ENCODE results near the gene UBAC1. TPM values are rescaled to one million over a fixed set of nuclear protein-coding genes. Genes with fewer than 3 reads are reported as not detected.

Gene UBAC1
- polyA plus RNA-seq, 1 of the 3 experiments (the other 2 are of a cell fraction): 67.7 TPM

- Histone ChIP-seq H3K4me2 (no peak overlapping the region), H2AFZ (ENCODE audit: low read depth) (no peak overlapping the region), H3K27ac (ENCODE audit: low read depth in 2 of 2, low read length in 1 of 2) (no peak overlapping the region), H3K4me1 (ENCODE audit: control insufficient read depth in 1 of 2, insufficient read depth in 2 of 2, low read depth in 1 of 2, low read length in 1 of 2) (peaks cover 30 to 83% of the 10 kb centered on the region in 2 experiments), H3K9ac (no peak overlapping the region), H3K27me3 (ENCODE audit: insufficient read depth) (no peaks in the 10 kb centered on the region), H3F3A (replicated peaks; ENCODE audit: insufficient read depth) (no peaks in the 10 kb centered on the region), H4K20me1 (ENCODE audit: insufficient read depth) (peaks cover 100% of the 10 kb centered on the region), H3K36me3 (replicated peaks in 1 of 2; ENCODE audit: control insufficient read depth in 1 of 2, insufficient read depth in 2 of 2, low read length in 1 of 2) (no peaks in the 10 kb centered on the region), H3K79me2 (ENCODE audit: insufficient read depth) (peaks cover 100% of the 10 kb centered on the region), H3K4me3 (ENCODE audit: low read depth in 2 of 2, low read length in 1 of 2) (no peak overlapping the region), H3K9me3 (no peaks in the 10 kb centered on the region), H3K9me2 (no peaks in the 10 kb centered on the region)
- DNase-seq: no peak
- WGBS (ENCODE audit: low lambda C conversion rate): 90% methylated on average over 12 of the region's 12 CpGs
- ChIA-PET CTCF (interaction anchor here (0.8 to 2.2 kb wide), 3 partner anchors 14 to 46 kb away, joined by 3 to 5 read pairs (median 5); no protein-coding TSS in a partner anchor), POLR2A (no interaction called here)
- no peak for TF ChIP-seq ELF1 (IDR thresholded peaks at IDR 0.05)
- TF ChIP-seq CTCF (IDR thresholded peaks at IDR 0.05): no peak
- no peak for TF ChIP-seq REST (IDR thresholded peaks at IDR 0.05; ENCODE audit: low read depth, low read length)
- TF ChIP-seq ZBTB33 (IDR thresholded peaks at IDR 0.05; ENCODE audit: borderline replicate concordance, low read depth): no peak
- no peak for TF ChIP-seq RFX5 (IDR thresholded peaks at IDR 0.05; ENCODE audit: low read length)
- no peak for TF ChIP-seq FOXM1 (IDR thresholded peaks at IDR 0.05; ENCODE audit: low read depth)
- no peak for TF ChIP-seq MEF2A (IDR thresholded peaks at IDR 0.05; ENCODE audit: borderline replicate concordance, low read depth)
- no peak for TF ChIP-seq USF1 (IDR thresholded peaks at IDR 0.05; ENCODE audit: borderline replicate concordance, low read depth)
- no peak for TF ChIP-seq POLR2AphosphoS5 (IDR thresholded peaks at IDR 0.05; ENCODE audit: low read depth, low read length)
- TF ChIP-seq SMC3 (IDR thresholded peaks at IDR 0.05; ENCODE audit: low read depth, low read length): no peak
- no peak for TF ChIP-seq PBX3 (IDR thresholded peaks at IDR 0.05)
- TF ChIP-seq MXI1 (IDR thresholded peaks at IDR 0.05; ENCODE audit: low read depth, low read length): no peak
- no peak for TF ChIP-seq RAD21 (IDR thresholded peaks at IDR 0.05; ENCODE audit: low read length)
- TF ChIP-seq RXRA (IDR thresholded peaks at IDR 0.05; ENCODE audit: borderline replicate concordance, low read depth): no peak
Measured at GRCh38 chr9:135887585-135888050, 73.6 kb downstream of the UBAC1 start.

Data from SK-N-SH (cell line).